Right renal pelvis (tissue), 4 donors: ENCODE measurements around the gene ACOT9. TPM values are rescaled to one million over a fixed set of nuclear protein-coding genes. Genes with fewer than 3 reads are reported as not detected.

Experiments
- polyA plus RNA-seq, 4 donors: library from polyadenylated mRNA; unstranded; fragments of 120-200 nt; gene quantifications; one replicate each; pipeline ENCODE4 v1.2.1, GENCODE V29; 2013; ENCODE audit not compliant: insufficient read length in 4 of 4

Gene ACOT9
- polyA plus RNA-seq, 4 donors: 30.2 to 33.4 (median 32.6) TPM

Other genes starting within 250 kb of the ACOT9 start
- 100 to 1,000 TPM; 108 to 118 (median 113) TPM for gene PRDX4, start 75.8 kb downstream of the ACOT9 start, polyA plus RNA-seq
- gene SAT1, start 39.9 kb upstream of the ACOT9 start, polyA plus RNA-seq: 100 to 1,000 TPM; 276 to 291 (median 283) TPM
- gene APOO, start 164.7 kb upstream of the ACOT9 start, polyA plus RNA-seq: 10 to 100 TPM; 35.3 to 43.1 (median 40.8) TPM
- gene CXorf58, start 164.7 kb upstream of the ACOT9 start, polyA plus RNA-seq: under 1 TPM; 0.18 to 0.68 (median 0.24) TPM